ENCODE data around the gene CCL3.

DNA sequence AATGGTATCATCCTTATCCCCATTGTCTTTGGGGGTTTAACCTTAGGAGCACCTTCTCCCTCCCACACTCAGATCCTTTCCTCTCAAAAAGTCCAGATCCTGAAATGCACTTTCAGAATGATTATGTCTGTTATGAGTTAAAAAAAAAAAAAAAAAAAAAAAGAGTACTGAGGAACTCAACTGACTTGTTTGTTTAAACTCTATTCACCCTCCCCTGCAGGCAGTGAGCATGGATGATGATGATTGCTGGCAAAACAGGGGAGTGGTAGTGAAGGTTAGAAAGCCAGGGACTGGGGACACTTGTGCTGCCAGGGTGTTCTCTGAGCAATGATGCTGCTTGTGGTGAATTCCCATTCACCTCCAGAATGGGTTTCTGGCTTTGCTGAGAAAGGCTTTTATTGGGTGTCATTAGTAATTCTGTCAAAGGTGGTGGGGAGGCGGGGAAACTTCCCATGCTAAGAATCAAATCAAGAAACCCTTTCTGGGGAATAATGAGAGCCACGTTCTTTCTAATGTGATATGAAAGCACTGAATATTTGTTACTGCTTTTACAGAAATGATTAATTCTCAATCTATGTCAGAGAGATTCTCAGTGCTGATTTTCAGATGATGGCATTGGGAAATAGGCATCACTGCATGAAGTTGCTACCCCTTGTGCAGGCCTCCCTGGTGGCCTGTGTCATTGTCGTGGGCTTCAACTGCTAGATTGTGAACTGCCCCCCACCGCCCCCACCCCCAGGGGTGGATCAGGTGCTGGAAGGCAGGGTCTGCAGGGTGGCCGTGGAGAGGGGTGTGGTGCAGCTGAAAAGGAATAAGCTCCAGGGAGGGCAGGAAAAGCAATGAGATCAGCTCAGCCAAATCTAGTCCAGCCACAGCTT lies 27.8 kb upstream of the CCL3 start:
- TF ChIP-seq ZNF274 (IDR thresholded peaks at IDR 0.05; ENCODE audit: low read depth, low read length) = no peak
- no peak for TF ChIP-seq SUZ12 (IDR thresholded peaks at IDR 0.05; ENCODE audit: extremely low read depth, insufficient read depth, insufficient read length)
- no peak for TF ChIP-seq YY1 (IDR thresholded peaks at IDR 0.05; ENCODE audit: insufficient read depth, insufficient read length)
